AG08395 (cell line): Measurements from ENCODE around the gene KHNYN.
"Not testable (repeated sequence)": the region's sequence is repeated elsewhere in the genome, so short reads cannot be mapped to it uniquely, and the experiment has no call there.

Experiments
- DNase-seq: peaks from one replicate; pipeline ENCODE4 v3.0.0; 2012; ENCODE audit warnings: mixed read lengths, low spot score

Gene KHNYN

DNA sequence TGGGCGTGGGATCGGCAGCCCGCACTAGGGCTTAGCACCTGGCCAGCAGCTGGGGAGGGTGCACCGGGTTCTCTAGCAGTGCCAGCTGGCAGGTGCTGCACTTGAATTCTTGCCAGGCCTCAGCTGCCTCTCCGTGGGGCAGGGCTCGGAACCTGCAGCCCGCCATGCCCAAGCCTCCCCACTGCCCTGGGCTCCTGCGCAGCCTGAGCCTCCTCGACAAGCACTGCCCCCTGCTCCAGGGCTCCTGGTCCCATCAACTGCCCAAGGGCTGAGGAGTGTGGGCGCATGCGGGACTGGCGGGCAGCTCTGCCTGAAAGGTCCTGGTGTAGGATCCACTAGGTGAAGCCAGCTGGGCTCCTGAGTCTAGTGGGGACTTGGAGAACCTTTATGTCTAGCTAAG lies 43.5 kb downstream of the KHNYN start:
- no peak for DNase-seq

GRCh38 chr14:24475261-24475660 lies 45.5 kb downstream of the KHNYN start:
- no peak for DNase-seq

GRCh38 chr14:24479999-24480398 lies 50.2 kb downstream of the KHNYN start:
- not testable (repeated sequence) for DNase-seq

GRCh38 chr14:24481622-24482324 lies 52.0 kb downstream of the KHNYN start:
- DNase-seq: peak; percentile 71

DNA sequence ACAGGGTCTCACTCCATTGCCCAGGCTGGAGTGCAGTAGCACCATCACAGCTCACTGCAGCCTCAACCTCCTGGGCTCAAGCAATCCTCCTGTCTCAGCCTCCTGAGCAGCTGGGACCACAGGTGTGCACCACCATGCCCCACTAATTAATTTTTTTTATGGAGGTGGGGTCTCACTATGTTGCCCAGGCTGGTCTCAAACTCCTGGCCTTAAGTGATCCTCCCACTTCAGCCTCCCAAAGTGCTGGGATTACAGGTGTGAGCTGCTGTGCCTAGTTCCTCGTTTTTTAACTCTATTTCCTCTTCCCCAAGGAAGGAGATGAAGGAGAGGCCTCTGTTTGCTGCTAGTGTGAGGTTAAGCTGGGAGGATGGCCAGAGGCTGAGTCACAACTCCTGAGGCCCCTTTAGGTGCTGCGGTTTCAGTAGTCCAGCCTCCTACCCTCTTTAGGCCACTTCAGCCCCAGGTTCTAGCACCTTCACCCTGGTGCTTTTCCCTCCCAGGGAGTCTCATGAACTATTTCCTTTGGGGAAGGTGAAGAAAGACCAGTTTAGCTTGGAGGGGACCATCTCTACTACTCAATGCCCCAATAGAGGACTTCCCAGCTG lies 53.0 kb downstream of the KHNYN start:
- peak; percentile 14 for DNase-seq

- DNase-seq: peak; percentile 16
Measured at GRCh38 chr14:24483604-24484252, 54.0 kb downstream of the KHNYN start.
